Nephron progenitor cell (in vitro differentiated cells): ENCODE results near the gene CELF4.

Source experiments
- DNase-seq: peaks from one replicate; pipeline ENCODE4 v3.0.0; 2021
- H3K27ac Mint-ChIP-seq: 2 replicates; pipeline ENCODE4 v1.8.0; 2021; ENCODE audit warnings: mild to moderate bottlenecking, moderate library complexity, mixed read lengths
- H3K27me3 Mint-ChIP-seq: 2 replicates; pipeline ENCODE4 v1.8.0; 2021; ENCODE audit warnings: mild to moderate bottlenecking, low read depth, mixed read lengths; ENCODE audit not compliant: poor library complexity
- H3K36me3 Mint-ChIP-seq: 2 replicates; pipeline ENCODE4 v1.8.0; 2021; ENCODE audit warnings: low read depth, mixed read lengths
- H3K4me1 Mint-ChIP-seq: 2 replicates; pipeline ENCODE4 v1.8.0; 2021; ENCODE audit warnings: mixed read lengths
- H3K4me3 Mint-ChIP-seq: 2 replicates; pipeline ENCODE4 v1.8.0; 2021; ENCODE audit warnings: mild to moderate bottlenecking, moderate library complexity, mixed read lengths
- H3K9me3 Mint-ChIP-seq: 2 replicates; pipeline ENCODE4 v1.8.0; 2021; ENCODE audit warnings: mild to moderate bottlenecking, moderate library complexity, mixed read lengths
- CTCF ChIP-seq: fragments of 200-600 bp; sonication (generic); IDR thresholded peaks from 2 replicates; pipeline ENCODE4 v1.5.0; 2021; ENCODE audit warnings: antibody characterized with exemption

Gene CELF4

DNA sequence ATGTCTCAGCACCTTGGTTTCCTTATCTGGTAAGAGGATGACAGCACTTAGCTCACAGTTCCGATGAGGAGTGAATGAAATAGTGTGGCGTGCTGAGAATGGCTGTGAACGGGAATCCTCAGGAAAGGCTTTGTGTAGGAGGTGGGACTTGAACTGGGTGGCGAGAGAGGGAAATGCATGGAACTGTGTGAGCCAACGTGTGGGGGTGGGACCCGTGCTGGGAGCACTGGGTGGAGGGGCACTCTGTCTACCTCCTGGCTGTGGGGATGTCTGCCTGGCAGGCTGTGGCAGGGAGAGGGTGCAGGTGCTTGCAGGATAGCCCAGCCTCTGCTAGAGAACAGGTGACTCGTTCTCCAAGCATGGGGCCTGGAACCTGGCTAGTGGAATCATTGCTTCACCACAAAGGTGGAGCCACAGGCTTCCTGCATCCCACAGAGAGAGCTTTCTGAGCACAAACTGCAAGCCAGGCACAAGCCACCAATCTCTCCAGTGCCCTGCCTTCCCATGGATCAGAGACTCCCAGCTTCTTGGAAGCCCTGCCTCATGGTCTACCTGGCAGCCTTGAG, 145.2 kb downstream of the CELF4 start:
- no peaks in the 10 kb centered on the region for H3K9me3 Mint-ChIP-seq
- H3K4me1 Mint-ChIP-seq = peaks cover 25% of the 10 kb centered on the region
- H3K36me3 Mint-ChIP-seq = no peaks in the 10 kb centered on the region
- DNase-seq = no peak
- no peak overlapping the region for H3K27ac Mint-ChIP-seq
- TF ChIP-seq CTCF = no peak
- no peak overlapping the region for H3K4me3 Mint-ChIP-seq
- peaks cover 22% of the 10 kb centered on the region for H3K27me3 Mint-ChIP-seq

DNA sequence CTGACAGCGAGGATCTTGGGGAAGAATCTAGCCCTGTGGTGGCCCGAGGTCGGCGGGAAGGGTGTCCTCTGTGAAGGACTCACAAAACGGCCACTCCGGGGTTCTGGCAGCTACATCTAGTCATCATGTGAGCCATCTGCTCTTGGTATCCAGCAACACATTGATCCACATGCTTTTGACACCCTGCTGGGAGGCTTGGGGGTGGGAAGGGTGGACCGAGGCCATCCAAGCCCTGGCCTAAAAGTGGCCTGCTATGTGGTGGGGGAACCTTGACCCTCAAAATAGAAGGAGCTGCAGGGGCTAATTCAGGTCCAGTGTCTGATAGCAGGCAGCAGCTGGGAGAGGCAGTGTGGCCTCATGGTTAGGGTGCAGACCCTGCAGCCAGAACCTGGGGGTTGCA, 145.7 kb downstream of the CELF4 start:
- DNase-seq = no peak
- no peak for TF ChIP-seq CTCF
- Mint-ChIP-seq H3K9me3 (no peaks in the 10 kb centered on the region), H3K27me3 (peaks cover 22% of the 10 kb centered on the region), H3K4me1 (peaks cover 25% of the 10 kb centered on the region), H3K27ac (no peak overlapping the region), H3K36me3 (no peaks in the 10 kb centered on the region), H3K4me3 (no peak overlapping the region)

- no peak for DNase-seq
- Mint-ChIP-seq H3K4me1 (peaks cover 25% of the 10 kb centered on the region), H3K27me3 (peaks cover 20% of the 10 kb centered on the region), H3K4me3 (no peak overlapping the region), H3K27ac (no peak overlapping the region), H3K36me3 (no peaks in the 10 kb centered on the region), H3K9me3 (no peaks in the 10 kb centered on the region)
- no peak for TF ChIP-seq CTCF
Observed at GRCh38 chr18:37419315-37419714, 146.3 kb downstream of the CELF4 start.

- Mint-ChIP-seq H3K27ac (no peak overlapping the region), H3K27me3 (peaks cover 18% of the 10 kb centered on the region), H3K36me3 (no peaks in the 10 kb centered on the region), H3K9me3 (no peaks in the 10 kb centered on the region), H3K4me1 (peaks cover 4% of the 10 kb centered on the region), H3K4me3 (no peak overlapping the region)
- TF ChIP-seq CTCF = no peak
- no peak for DNase-seq
Observed at GRCh38 chr18:37414816-37415215, 150.8 kb downstream of the CELF4 start.

DNA sequence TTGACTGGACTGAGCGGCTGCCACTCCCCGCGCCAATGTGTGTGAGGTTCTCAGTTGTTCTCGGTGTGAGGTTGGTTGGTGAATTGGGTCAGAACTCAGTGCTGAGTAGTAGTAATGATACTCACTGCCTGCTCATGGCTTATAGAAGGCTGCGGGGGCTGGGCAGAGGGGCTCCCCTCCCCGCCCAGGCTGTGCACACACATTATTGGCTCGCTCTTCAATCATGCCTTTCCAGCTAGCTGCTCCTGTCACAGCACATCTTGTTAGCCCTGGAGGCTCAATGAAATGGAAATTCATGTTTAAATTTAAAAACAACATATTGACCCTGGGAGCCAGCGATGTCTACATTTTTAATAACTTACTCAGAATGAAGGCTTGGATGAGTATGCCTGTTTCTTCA, 152.8 kb downstream of the CELF4 start:
- no peak for TF ChIP-seq CTCF
- no peak for DNase-seq
- no peak overlapping the region for H3K4me3 Mint-ChIP-seq
- H3K27me3 Mint-ChIP-seq = peaks cover 20% of the 10 kb centered on the region
- peaks cover 18% of the 10 kb centered on the region for H3K4me1 Mint-ChIP-seq
- no peaks in the 10 kb centered on the region for H3K9me3 Mint-ChIP-seq
- H3K36me3 Mint-ChIP-seq = no peaks in the 10 kb centered on the region
- H3K27ac Mint-ChIP-seq = no peak overlapping the region

DNA sequence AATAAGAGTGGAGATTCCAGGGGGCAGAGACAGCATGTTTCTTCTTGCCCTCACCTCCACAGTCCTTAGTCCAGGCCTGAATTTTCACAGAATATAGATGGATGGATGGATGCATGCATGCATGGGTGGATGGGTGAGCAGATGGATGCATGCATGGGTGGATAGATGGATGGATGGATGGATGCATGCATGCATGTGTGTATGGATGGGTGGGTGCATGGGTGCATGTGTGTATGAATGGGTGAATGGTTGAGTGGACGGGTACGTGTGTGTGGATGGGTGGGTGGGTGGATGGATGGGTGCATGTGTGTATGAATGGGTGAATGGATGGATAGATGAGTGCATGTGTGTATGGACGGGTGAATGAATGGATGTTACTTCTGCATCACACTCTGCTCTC, 153.3 kb downstream of the CELF4 start:
- no peak for TF ChIP-seq CTCF
- no peaks in the 10 kb centered on the region for H3K9me3 Mint-ChIP-seq
- H3K27ac Mint-ChIP-seq = no peak overlapping the region
- H3K27me3 Mint-ChIP-seq = peaks cover 22% of the 10 kb centered on the region
- H3K36me3 Mint-ChIP-seq = no peaks in the 10 kb centered on the region
- no peak overlapping the region for H3K4me3 Mint-ChIP-seq
- peaks cover 18% of the 10 kb centered on the region for H3K4me1 Mint-ChIP-seq
- no peak for DNase-seq
